H9 (cell line): ENCODE measurements around the gene MAL. TPM values are rescaled to one million over a fixed set of nuclear protein-coding genes. Genes with fewer than 3 reads are reported as not detected.

Source experiments
- DNase-seq: peaks from one replicate; pipeline ENCODE4 v3.0.0-alpha.2; 2017
- H2AFZ ChIP-seq: one replicate; pipeline ENCODE4 v1.6.1; 2013; ENCODE audit warnings: mild to moderate bottlenecking, low read length, control low read depth, moderate library complexity
- H2AK5ac ChIP-seq: 2 replicates; pipeline ENCODE4 v1.6.1; 2013; ENCODE audit warnings: low read length, control low read depth, mixed read lengths; ENCODE audit not compliant: insufficient read length
- H2BK120ac ChIP-seq: one replicate; pipeline ENCODE4 v1.6.1; 2013; ENCODE audit warnings: low read depth, mild to moderate bottlenecking, low read length, control low read depth, inconsistent platforms; ENCODE audit not compliant: poor library complexity, severe bottlenecking
- H2BK12ac ChIP-seq: 2 replicates; pipeline ENCODE4 v1.6.1; 2013; ENCODE audit warnings: low read length, control low read depth, mixed read lengths, low read depth; ENCODE audit not compliant: insufficient read length
- H2BK15ac ChIP-seq: 2 replicates; pipeline ENCODE4 v1.6.1; 2013; ENCODE audit warnings: low read depth, low read length, control low read depth
- H2BK20ac ChIP-seq: one replicate; pipeline ENCODE4 v1.6.1; 2013; ENCODE audit warnings: low read depth, mild to moderate bottlenecking, low read length, control low read depth, inconsistent platforms; ENCODE audit not compliant: poor library complexity, severe bottlenecking
- H2BK5ac ChIP-seq: 2 replicates; pipeline ENCODE4 v1.6.1; 2013; ENCODE audit warnings: low read length, control low read depth, mixed read lengths; ENCODE audit not compliant: insufficient read length
- H3K14ac ChIP-seq: 2 replicates; pipeline ENCODE4 v1.6.1; 2013; ENCODE audit warnings: low read length, control low read depth; ENCODE audit not compliant: insufficient read depth
- H3K18ac ChIP-seq: 2 replicates; pipeline ENCODE4 v1.6.1; 2013; ENCODE audit warnings: low read depth, mild to moderate bottlenecking, mixed read lengths, low read length, control low read depth; ENCODE audit not compliant: insufficient read length
- H3K23ac ChIP-seq: 2 replicates; pipeline ENCODE4 v1.6.1; 2013; ENCODE audit warnings: low read length, control low read depth, mixed read lengths, low read depth; ENCODE audit not compliant: insufficient read length
- H3K23me2 ChIP-seq: 2 replicates; pipeline ENCODE4 v1.6.1; 2013; ENCODE audit warnings: low read depth, mild to moderate bottlenecking, mixed read lengths, low read length, control low read depth; ENCODE audit not compliant: insufficient read length, poor library complexity, severe bottlenecking
- H3K27ac ChIP-seq: 2 replicates; pipeline ENCODE4 v1.5.1; 2013; ENCODE audit warnings: low read length, control low read depth, mixed read lengths, low read depth; ENCODE audit not compliant: insufficient read length
- H3K27me3 ChIP-seq: 2 replicates; pipeline ENCODE4 v1.6.1; 2013; ENCODE audit warnings: low read length, control low read depth, inconsistent platforms; ENCODE audit not compliant: insufficient read depth
- H3K4ac ChIP-seq: 2 replicates; pipeline ENCODE4 v1.6.1; 2013; ENCODE audit warnings: low read depth, mild to moderate bottlenecking, control low read depth, inconsistent platforms, low read length, moderate library complexity
- H3K4me1 ChIP-seq: 2 replicates; pipeline ENCODE4 v1.6.1; 2013; ENCODE audit warnings: low read length, control low read depth, inconsistent platforms; ENCODE audit not compliant: insufficient read depth
- H3K4me2 ChIP-seq: 2 replicates; pipeline ENCODE4 v1.6.1; 2013; ENCODE audit warnings: low read length, control low read depth, mixed read lengths; ENCODE audit not compliant: insufficient read length, insufficient read depth
- H3K56ac ChIP-seq: 2 replicates; pipeline ENCODE4 v1.6.1; 2013; ENCODE audit warnings: low read depth, mild to moderate bottlenecking, mixed read lengths, low read length, control low read depth; ENCODE audit not compliant: insufficient read length
- H3K79me1 ChIP-seq: 2 replicates; pipeline ENCODE4 v1.6.1; 2013; ENCODE audit warnings: low read depth, mild to moderate bottlenecking, moderate library complexity, low read length, control low read depth, inconsistent platforms; ENCODE audit not compliant: insufficient read depth, poor library complexity, severe bottlenecking
- H3K79me2 ChIP-seq: 2 replicates; pipeline ENCODE4 v1.6.1; 2013; ENCODE audit warnings: low read length, control low read depth, inconsistent platforms; ENCODE audit not compliant: insufficient read depth
- H3K9ac ChIP-seq: 2 replicates; pipeline ENCODE4 v1.6.1; 2013; ENCODE audit warnings: low read length, control low read depth, mixed read lengths; ENCODE audit not compliant: insufficient read length; ENCODE audit errors: extremely low read depth
- H3K9me3 ChIP-seq: one replicate; pipeline ENCODE4 v1.6.1; 2013; ENCODE audit warnings: low read depth, low read length, inconsistent platforms; ENCODE audit not compliant: control insufficient read depth
- H3T11ph ChIP-seq: one replicate; pipeline ENCODE4 v1.6.1; 2013; ENCODE audit warnings: mild to moderate bottlenecking, low read length, control low read depth, inconsistent platforms
- H4K20me1 ChIP-seq: one replicate; pipeline ENCODE4 v1.6.1; 2013; ENCODE audit not compliant: control insufficient read depth, insufficient read length, insufficient read depth
- H4K5ac ChIP-seq: 2 replicates; pipeline ENCODE4 v1.6.1; 2013; ENCODE audit warnings: low read depth, mild to moderate bottlenecking, mixed read lengths, low read length, control low read depth; ENCODE audit not compliant: insufficient read length
- H4K8ac ChIP-seq: replicated peaks from 2 replicates; pipeline ENCODE4 v1.6.1; 2013; ENCODE audit warnings: low read length, control low read depth, mixed read lengths, low read depth; ENCODE audit not compliant: insufficient read length
- H4K91ac ChIP-seq: 2 replicates; pipeline ENCODE4 v1.6.1; 2013; ENCODE audit warnings: low read depth, mild to moderate bottlenecking, moderate library complexity, mixed read lengths, low read length, control low read depth; ENCODE audit not compliant: insufficient read length
- H3K27ac Mint-ChIP-seq, 3 experiments: 2 replicates in 2 of 3; 3 replicates in 1 of 3; pipeline ENCODE4 v1.8.0; 2020 to 2021; ENCODE audit warnings: mixed read lengths in 3 of 3, mild to moderate bottlenecking in 1 of 3, moderate library complexity in 1 of 3
- H3K27me3 Mint-ChIP-seq: 2 replicates; pipeline ENCODE4 v1.8.0; 2021; ENCODE audit warnings: low read depth, mild to moderate bottlenecking, moderate library complexity, mixed read lengths
- H3K36me3 Mint-ChIP-seq, 3 experiments: 2 replicates in 2 of 3; 3 replicates in 1 of 3; pipeline ENCODE4 v1.8.0; 2020 to 2021; ENCODE audit warnings: low read depth in 3 of 3, mixed read lengths in 3 of 3; ENCODE audit not compliant: insufficient read depth in 1 of 3
- H3K4me1 Mint-ChIP-seq, 2 experiments: 2 replicates each; pipeline ENCODE4 v1.8.0; 2020; ENCODE audit warnings: mixed read lengths in 2 of 2
- H3K4me3 Mint-ChIP-seq, 2 experiments: 2 replicates in 1 of 2; 3 replicates in 1 of 2; pipeline ENCODE4 v1.8.0; 2020 to 2021; ENCODE audit warnings: mild to moderate bottlenecking in 2 of 2, mixed read lengths in 2 of 2, moderate library complexity in 1 of 2
- H3K9me3 Mint-ChIP-seq, 2 experiments: 2 replicates in 1 of 2; 3 replicates in 1 of 2; pipeline ENCODE4 v1.8.0; 2020; ENCODE audit warnings: mild to moderate bottlenecking in 2 of 2, mixed read lengths in 2 of 2, moderate library complexity in 1 of 2
- CTCF ChIP-seq: fragments of 200-600 bp; sonication (generic); conservative IDR thresholded peaks from 3 replicates; pipeline ENCODE4 v1.8.0; 2021; ENCODE audit warnings: antibody characterized with exemption, mild to moderate bottlenecking
- WGBS: extraction: QIAGEN DNeasy Blood & Tissue Kit; methylation state at CpG from one replicate; pipeline ENCODE4 v1.1.7; 2013; ENCODE audit warnings: missing lambda C conversion rate, low lambda C conversion rate, mixed read lengths; ENCODE audit not compliant: insufficient read length; ENCODE audit errors: extremely low coverage; 5-methylcytosine and 5-hydroxymethylcytosine counted together
- total RNA-seq: library from RNA; stranded (reverse); gene quantifications from 2 replicates; pipeline ENCODE4 v1.2.1, GENCODE V29; 2021

MAL gene
- total RNA-seq, 1 experiment from 2014 or later: not detected

GRCh38 chr2:94979406-94980375 lies 45.8 kb upstream of the MAL start:
- H3K79me2 ChIP-seq: no peaks in the 10 kb centered on the region
- H3K79me1 ChIP-seq: no peaks in the 10 kb centered on the region
- no CpG with 5 or more reads among the region's 10 CpGs for WGBS
- no peak overlapping the region for H4K91ac ChIP-seq
- H3K56ac ChIP-seq: no peak overlapping the region
- Mint-ChIP-seq H3K4me1 (no peaks in the 10 kb centered on the region), H3K4me3 (no peak overlapping the region; a peak in 1 of 5 replicates), H3K9me3 (peaks cover 0 to 10% of the 10 kb centered on the region in 2 experiments; a peak in 1 of 5 replicates), H3K36me3 (no peaks in the 10 kb centered on the region; a peak in 1 of 7 replicates), H3K27me3 (peaks cover 56% of the 10 kb centered on the region), H3K27ac (no peak overlapping the region)
- no peak for TF ChIP-seq CTCF
- no peak overlapping the region for H2BK120ac ChIP-seq
- H2BK20ac ChIP-seq: no peak overlapping the region
- H2AFZ ChIP-seq: no peak overlapping the region
- H3T11ph ChIP-seq: no peak overlapping the region
- no peak overlapping the region for H3K23ac ChIP-seq
- H2BK12ac ChIP-seq: no peak overlapping the region
- no peak overlapping the region for H4K5ac ChIP-seq
- no peaks in the 10 kb centered on the region for H3K27me3 ChIP-seq
- no peak overlapping the region for H4K8ac ChIP-seq
- H2BK5ac ChIP-seq: no peak overlapping the region
- no peak overlapping the region for H3K14ac ChIP-seq
- no peak overlapping the region for H3K4ac ChIP-seq
- H3K4me1 ChIP-seq: no peaks in the 10 kb centered on the region
- H3K27ac ChIP-seq: no peak overlapping the region
- H3K4me2 ChIP-seq: no peak overlapping the region
- H3K18ac ChIP-seq: no peak overlapping the region
- no peak overlapping the region for H3K9ac ChIP-seq
- no peak overlapping the region for H2BK15ac ChIP-seq
- H3K9me3 ChIP-seq: no peaks in the 10 kb centered on the region
- H4K20me1 ChIP-seq: no peaks in the 10 kb centered on the region
- H3K23me2 ChIP-seq: no peaks in the 10 kb centered on the region
- no peak for DNase-seq
- no peak overlapping the region for H2AK5ac ChIP-seq
